Epithelial cell of proximal tubule (primary cell): ENCODE results near the gene POSTN. TPM values are rescaled to one million over a fixed set of nuclear protein-coding genes. Genes with fewer than 3 reads are reported as not detected.
A peak's percentile ranks its signal among the peaks of the same experiment; 100 is the strongest.

ENCODE experiments used
- DNase-seq: peaks from one replicate; pipeline ENCODE4 v3.0.0-alpha.2; 2011; ENCODE audit warnings: low read depth
- H3K4me3 ChIP-seq: 2 replicates; pipeline ENCODE4 v1.5.1; 2011; ENCODE audit warnings: low read depth, mild to moderate bottlenecking, low read length
- CTCF ChIP-seq: conservative IDR thresholded peaks from 2 replicates; pipeline ENCODE4 v1.5.1; 2012; ENCODE audit warnings: low read depth, mild to moderate bottlenecking, low read length
- total RNA-seq: library from RNA; depleted of rRNA; stranded (reverse); fragments of >200 nt; gene quantifications from 2 replicates; pipeline ENCODE4 v1.2.3, GENCODE V29; 2015

Gene POSTN
- total RNA-seq, 1 donor from 2014 or later, result 0.52 TPM

- DNase-seq, result no peak
- H3K4me3 ChIP-seq, result no peak overlapping the region
- no peak for TF ChIP-seq CTCF
These were observed 16.7 kb upstream of the POSTN start for GRCh38 chr13:37615276-37615675.

GRCh38 chr13:37613638-37614037 is 15.1 kb upstream of the POSTN start:
- TF ChIP-seq CTCF, result no peak
- no peak for DNase-seq
- H3K4me3 ChIP-seq, result no peak overlapping the region

DNA sequence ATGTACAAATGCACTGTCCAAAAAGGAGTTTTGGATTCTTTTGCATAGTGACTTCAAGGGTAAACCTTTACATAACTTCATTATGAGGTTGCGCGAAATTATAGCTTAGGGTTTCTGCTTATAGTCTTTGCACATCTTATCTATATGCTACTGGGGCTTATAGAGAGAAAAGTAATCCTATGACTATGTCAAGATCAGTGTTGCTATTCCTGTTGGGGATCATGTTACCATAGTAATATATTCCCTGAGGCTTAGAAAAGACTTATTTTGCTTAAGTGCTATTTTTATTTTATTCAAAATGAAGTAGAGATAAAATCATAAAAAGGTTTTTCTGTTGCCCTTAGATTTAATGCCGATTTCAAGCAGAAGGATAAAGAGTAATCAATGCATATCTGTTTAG is 14.7 kb upstream of the POSTN start:
- no peak for TF ChIP-seq CTCF
- no peak for DNase-seq
- H3K4me3 ChIP-seq, result no peak overlapping the region

DNA sequence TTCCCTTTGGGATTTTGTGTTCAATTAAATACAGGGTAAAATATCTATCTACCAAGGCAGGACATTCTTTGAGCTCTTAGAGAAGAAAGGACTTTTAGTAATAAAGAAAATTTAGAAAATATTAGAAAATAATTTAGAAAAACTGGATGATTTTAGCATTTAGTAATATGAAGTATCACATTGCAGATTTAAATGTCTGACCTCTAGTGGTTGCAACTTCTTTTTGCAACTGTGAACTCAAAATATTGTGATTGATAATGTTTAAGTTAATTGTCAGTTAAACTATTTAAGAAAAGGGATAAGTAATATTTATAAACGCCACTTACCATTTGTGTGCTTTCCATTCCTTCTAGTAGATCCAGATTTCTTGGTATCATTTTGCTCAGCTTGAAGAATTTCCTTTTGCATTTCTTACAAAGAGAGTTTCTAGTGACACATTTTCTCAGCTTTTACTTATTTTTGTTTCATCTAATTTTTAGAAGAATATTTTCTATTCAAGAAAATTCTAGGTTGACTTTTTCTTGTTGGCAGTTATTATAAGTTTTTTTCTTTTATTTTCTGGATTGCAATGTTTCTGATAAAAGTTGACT is 10.3 kb upstream of the POSTN start:
- no peak for DNase-seq
- H3K4me3 ChIP-seq, result no peak overlapping the region
- peak; percentile 53 for TF ChIP-seq CTCF

DNA sequence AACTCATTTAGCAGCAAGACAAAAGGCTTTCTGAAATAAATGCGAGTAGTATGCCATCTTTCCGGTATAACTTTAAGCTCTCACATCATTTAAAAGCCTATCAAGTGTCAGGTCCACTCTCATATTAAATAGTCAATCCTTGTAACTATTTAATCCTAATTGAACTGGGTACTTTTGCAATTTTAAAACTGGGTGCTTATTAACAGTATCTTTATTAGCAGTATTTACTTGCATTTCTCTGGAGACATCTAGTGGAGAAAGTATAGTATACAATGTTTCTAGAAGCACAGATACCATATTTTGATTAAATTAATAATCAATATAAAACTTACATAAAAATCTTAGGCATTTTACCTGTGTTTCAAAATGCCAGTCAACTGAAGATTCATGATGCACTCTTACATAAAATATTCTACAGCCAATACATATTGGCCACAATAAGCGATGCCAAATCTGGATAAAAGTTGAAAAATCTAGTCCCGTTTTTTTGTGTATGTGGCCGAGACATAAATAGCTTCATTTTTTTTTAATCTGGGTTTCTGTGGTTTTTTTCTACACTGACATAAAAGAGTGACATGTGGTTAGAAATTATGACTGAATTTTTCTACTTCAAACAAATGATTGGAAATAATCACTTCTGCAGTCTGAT is 4.3 kb upstream of the POSTN start:
- no peak for DNase-seq
- no peak overlapping the region for H3K4me3 ChIP-seq
- TF ChIP-seq CTCF, result peak; percentile 50

DNA sequence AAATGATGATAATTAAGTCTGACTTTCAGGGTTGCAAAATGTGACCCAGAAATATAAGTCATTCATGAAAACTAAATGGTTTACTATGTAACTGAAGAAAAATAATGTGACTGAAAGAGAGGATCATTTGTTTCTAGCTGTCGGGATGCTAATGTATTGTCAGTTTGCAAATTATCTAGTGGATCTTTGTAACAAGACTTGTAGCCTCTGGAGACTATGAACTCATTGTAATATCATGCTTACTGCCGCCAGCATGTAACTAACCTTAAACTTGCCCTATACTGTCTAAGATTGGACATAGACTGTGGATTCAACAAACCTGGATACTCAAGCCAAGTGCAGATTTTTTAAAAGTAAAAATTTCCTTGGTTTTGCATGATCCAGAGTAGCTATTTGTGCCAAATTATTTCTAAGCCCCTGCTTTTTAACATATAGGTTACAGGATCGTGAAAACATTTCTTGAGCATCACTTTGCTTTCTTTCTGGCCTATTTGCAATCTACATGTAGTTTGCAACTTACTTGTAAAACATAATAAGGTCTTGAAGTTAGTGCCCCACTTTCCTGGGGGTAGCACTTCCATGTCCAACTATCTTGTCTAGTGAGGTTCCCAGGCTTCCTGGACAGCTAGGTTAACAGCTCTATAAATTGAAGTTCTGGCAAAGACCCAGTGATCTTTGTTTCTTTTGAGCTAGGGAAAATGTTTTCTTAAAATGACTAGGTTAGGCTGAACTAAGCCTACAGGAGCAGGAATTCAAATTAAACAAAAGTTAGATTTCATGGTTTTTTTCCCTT is 3.3 kb upstream of the POSTN start:
- TF ChIP-seq CTCF, result no peak
- no peak for DNase-seq
- no peak overlapping the region for H3K4me3 ChIP-seq
